HG02840 (cell line): Measurements from ENCODE around the gene ERGIC1.
A peak's percentile ranks its signal among the peaks of the same experiment; 100 is the strongest.
"Not testable (repeated sequence)": the region's sequence is repeated elsewhere in the genome, so short reads cannot be mapped to it uniquely, and the experiment has no call there.

Experiments
- ATAC-seq: cut with Tn5 transposase; IDR thresholded peaks from one replicate; pipeline ENCODE4 v1.9.1; 2021; ENCODE audit warnings: mild to moderate bottlenecking, moderate library complexity, moderate number of reproducible peaks; ENCODE audit not compliant: unreplicated experiment, low FRiP score

Gene ERGIC1

DNA sequence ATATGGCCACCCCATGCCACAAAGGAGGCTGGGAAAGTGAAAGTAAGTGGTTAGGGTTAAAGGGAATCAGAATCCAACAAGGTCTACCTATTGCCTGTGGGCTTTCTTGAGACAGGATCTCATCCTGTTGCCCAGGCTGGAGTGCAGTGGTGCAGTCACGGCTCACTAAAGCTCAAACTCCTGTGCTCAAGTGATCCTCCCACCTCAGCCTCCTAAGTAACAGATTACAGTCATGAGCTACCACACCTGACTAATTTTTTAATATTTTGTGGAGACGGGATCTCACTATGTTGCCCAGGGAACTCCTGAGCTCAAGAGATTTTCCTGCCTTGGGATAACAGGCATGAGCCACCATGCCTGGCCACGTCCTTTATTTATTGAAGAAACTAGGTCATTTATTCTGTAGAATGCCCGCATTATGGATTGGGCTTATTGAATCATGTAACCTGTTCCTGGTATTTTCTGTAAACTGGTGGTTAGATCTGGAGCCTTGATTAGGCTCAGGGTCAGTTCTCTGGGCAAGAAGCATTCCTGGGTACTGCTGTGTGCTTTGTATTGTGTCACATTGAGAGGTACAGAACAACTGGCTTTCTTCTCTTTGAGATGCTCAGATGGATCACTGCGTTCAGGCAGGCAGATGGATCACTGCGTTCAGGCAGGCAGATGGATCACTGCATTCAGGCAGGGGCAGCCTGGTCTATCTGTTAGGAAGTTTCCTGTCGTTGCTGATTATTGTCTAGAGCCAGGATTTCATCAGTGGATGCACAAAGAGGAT is 41.6 kb downstream of the ERGIC1 start:
- no peak for ATAC-seq

DNA sequence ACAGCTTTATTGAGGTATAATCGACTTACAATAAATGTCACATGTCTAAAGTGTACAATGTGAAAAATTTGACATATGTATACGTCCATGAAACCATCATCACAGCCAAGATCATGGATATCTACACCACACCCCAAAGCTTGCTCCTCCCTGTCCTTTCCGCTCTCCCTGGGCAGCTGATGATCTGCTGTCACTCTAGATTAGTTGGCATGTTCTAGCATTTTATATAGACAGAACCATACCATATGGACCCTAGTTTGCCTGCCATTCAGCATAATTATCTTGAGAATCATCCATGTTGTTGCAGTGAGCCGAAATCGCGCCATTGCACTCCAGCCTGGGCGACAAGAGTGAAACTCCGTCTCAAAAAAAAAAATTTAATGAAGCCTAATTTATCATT is 42.5 kb downstream of the ERGIC1 start:
- ATAC-seq: no peak

DNA sequence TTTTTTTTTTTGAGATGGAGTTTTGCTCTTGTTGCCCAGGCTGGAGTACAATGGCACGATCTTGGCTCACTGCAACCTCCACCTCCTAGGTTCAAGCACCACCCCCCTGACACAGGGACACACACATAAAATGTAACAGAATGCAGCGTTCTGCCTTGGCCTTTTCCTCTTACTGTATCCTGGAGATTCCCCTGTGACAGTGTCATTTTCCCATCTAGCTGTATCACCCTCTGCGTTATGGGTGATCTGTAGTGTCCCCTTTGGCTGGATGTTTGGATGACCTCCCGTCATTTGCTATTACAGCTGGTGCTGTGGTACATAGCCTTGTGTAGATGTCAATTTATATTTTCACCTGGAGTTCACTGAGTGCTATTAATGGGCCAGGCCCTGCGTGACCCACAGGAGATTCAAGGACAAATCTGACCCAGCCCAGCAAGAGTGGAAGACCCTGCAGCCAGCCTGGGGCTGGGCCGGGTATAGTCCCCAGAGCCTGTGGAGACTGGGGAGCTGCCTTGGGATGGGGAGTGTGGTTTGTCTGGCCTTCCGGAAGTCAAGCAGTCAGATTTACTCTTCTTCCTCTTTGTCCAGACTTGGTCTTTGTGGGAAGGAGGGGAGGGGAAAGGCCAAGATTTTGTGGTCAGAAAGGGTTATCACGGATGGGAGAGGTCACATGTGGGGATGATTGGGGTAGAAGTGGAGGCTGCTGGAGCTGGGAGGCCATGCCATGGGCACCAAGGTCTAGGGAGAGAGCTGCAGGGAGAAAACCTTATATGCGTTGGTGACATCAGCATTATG is 43.6 kb downstream of the ERGIC1 start:
- ATAC-seq: no peak

DNA sequence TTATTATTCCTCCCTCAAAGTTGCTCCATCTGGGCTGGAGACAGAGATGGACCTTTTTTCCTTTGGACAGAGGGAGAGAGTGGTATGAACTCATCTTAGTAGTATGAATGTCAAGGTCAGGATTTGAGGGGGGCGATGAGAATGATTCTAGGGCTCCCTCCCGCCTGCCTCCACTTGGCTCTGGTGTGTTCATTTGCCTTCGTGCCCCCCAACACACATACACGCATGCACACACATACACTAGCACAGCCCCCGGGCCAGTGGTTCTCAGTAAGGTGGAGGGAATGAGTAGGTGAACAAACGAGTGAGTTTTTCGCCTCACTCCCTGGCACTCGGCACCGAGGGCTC is 44.5 kb downstream of the ERGIC1 start:
- no peak for ATAC-seq

DNA sequence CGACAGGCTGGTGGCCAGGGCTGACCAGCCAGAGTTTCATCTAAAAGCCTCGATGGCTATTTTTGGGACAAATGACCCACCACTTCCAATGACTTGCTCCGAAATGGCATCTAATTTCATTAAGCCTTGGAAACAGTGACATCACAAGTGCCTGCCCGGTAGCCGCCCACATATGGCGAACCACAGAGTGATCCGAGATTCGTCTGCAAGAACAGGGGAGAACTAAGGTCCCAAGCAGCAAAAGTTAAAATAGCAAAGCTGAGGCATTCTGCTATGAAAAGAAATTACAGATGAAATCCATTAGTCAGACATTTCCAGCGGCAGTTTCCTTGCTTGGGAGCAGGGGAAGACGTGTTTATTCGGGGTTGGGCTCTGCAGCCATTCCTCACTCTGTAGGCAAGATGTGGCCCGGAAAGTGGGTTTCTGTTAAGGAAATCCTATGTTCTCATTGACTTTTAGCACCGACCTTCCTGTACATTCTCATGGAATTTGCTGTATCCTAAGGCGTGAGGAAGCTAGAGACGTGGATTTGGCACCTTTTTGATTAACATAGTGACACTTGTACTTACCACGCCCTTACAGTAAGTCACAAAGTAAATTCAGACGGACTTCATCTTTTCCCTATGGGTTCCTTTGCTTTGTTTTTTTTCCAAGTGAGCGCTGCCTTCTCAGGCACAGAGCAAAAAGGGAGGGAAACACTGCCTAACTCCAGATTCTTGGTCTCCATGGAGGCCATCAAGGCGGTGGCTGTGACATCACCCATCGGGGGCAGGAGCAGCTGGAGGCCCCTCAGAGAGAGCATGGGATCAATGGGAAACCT is 45.1 kb downstream of the ERGIC1 start:
- ATAC-seq: no peak

DNA sequence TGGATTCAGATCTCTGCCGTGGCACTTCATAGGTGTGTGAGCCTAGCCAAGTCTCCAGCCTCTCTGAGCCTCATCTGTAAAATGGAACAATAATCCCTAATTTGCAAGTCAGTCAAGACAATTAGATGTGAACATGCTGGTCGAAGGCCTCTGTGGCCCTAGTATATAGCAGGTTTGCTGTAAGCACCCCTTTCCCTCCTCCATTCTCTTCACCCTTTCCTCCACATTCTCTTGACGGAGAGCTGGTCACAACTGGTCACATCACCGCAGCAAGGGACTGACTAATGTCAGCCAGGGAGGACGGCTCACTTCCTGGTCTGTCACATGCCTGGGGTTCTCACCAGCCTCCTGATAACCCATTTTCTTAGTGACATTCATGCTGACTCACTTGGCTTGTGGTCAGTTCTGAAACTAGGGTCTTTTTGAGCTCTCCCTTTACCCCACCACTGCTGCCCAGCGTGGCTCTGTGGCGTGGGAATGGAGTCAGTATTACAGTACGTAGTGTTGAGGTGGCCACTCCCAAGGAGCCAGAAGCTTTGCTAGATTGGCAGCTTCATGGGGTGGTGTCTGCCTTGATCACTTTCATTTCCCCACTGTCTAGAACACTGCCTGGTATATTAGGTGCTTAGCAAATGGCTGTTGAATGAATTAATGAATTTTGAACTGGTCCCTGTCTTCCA is 47.8 kb downstream of the ERGIC1 start:
- ATAC-seq: peak; percentile 53

DNA sequence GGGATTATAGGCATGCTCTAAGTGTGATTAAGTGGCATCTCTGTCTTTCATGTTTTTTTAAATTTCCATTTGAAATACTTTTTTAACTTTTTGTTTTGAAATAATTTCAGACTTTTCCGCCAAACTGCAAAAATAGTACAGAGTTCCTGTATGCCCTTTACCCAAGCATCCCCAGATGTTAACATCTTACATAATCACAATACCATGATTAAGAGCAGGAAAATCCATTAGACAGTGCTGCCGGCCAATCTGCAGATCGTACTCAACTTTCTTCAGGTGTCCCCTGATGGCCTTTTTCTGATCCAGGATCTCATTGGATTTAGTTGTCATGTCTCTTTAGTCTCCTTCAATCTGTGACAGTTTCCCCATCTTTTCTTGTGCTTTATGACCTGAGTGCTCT is 49.0 kb downstream of the ERGIC1 start:
- ATAC-seq: no peak

DNA sequence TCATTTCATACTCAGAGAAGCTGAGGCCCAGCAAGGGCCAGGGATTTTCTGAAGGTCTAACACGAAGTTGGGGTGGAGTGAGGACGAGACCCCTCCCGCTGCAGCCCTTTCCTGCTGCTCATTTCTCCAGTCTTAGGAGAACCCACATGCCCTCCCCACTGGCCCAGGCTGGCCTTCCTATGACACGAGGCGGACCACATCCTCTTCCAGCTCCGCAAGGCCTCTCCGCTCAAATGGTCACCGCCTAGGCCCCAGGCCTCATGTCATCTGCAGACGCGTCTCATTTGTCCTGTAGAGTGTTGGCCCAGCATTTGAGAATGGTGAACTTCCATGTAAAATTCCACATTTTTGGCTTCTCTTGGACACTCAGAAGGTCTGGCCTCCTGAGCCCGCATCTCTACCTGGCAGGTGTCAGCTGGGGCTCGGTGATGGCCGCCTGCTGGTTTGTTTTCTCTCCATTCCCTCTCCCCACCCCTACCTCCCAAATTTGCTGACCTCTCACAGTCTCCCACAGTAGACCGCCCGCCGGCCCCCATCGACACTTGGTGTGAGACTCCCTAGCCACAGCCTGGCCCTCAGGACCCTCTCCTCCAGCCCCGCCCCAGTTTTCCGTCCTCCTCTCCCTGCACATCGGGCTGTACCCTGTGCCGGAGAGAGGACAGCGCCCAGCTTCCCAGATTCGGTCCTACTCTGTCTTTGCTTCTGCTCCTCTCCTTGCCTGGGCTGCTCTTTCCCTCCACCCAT is 51.7 kb downstream of the ERGIC1 start:
- no peak for ATAC-seq

DNA sequence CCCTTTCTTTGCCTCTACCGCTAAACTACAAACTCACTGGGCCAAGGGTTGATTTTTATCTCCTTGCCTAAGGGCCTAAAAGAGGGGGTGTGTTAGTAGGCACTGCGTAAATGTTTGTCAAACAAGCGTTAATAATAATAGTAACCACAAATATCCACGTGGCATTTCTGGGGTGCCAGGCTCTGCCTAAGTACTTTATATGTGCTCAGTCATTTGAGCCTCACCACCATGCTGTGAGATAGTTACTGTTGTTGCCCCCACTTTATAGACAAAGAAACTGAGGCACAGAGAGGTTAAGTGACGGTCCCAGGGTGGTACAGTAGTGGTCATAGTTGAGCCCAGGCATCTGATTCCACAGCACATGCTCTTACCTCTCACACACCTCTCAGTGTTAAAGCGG is 52.4 kb downstream of the ERGIC1 start:
- no peak for ATAC-seq

DNA sequence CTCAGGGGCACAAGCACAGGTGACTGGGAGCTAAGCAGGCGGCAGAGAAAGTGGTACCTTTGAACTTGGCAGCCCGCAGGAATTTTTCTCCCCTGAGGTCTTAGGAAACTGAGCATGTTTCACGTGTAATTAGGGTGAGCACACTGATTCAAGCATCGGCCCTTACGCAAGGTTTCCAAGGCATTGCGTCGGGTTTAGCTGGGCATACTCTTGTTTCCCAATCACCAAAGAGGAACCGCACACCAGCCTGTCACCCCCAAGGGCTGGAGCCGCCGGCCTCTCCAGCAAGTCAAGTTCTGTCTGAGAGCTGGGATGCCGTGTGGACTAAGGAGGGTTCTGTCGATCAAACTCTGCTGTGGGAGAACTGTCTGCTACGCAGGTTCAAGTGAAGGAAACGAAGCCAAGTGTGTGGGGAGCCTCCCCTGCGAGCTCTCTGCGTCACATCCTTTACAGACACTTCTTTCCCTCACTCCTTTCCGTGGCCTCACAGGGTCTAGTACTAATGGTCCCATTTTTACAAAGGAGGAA is 53.0 kb downstream of the ERGIC1 start:
- no peak for ATAC-seq

DNA sequence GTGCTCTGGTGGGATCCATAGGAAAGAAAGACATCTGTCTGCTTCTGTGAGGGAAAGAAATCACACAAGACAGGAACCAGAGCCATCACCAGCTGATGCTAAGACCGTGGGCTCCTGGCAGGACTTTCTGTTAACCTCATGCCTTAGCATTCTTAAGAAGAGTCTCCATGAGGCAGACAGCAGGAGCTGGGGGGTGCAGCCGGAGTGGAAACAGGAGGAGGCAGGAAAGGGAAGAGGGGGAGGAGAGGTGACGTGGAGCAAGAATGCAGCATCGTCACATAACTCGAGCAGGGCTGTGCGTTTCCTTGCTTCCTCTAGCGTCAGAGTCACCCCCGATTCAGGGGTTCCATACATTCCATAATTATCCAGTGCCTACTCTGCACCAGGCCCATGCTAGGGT is 53.6 kb downstream of the ERGIC1 start:
- ATAC-seq: no peak

DNA sequence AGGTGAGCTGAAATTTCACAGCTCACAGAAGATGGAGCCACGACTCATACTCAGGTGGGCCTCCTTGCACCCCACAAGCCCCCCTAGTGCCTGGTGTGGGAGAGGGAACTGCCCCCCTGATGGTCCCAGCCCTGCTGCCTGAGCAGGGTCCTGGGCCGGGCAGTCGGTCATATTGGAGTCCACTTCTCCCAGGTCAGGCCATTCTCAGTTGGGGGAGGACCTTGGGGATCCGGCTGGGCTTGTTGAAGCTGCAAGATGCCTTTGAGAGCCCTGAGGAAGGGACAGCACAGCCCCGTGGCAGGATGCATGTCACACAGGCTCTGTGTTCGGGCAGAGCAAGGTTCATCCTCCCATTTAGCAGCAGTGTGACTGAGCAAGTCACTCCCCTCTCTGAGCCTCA is 56.6 kb downstream of the ERGIC1 start:
- no peak for ATAC-seq

DNA sequence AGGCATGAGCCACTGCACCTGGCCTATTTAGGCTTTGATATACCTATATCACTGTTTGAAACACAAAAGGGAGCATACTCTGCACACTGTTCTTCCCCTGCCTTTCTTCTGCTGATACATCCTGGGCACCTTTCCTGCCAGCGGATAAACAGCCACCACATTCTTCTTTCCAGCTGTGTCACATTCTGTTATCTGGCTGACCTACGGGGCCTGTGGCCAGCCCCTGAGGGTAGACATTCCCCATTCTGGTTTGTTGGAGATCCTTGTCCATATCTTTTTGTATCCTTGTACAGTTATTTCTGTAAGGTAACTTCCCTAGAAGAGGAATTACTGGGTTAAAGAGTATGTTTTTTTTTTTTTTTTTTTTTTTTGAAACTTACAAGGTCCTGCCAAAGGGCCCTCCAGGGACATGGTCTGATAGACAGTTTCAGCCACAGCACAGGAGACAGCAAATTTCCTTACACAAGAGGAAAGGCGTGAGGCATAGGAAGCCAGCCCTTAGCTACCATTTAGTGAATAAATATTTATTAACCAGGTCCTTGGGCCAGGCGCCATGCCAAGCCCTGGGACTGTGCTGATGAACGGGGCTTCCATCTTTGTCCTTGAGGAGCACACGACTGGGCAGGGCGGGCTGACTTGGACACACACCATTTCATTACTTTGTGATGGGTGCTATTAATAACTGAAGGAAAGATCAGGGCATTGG is 57.8 kb downstream of the ERGIC1 start:
- ATAC-seq: no peak

DNA sequence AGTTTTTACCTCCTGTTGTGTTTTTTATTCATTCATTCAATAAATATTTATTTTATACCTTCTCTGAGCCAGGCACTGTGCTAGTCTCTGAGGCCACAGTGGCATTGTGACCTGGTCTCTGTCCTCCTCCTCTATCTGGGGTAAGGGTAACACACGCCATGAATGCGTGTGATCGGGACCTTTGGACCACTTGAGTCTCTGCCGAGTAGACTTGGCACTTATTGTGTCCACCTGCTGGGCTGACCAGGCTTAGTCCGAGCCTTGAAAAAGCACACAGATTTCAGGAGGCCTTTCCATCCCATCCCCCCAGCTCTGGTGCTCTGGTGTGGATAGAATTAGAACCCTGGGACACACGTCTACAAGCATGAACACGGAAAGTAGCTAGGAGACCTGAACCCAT is 58.7 kb downstream of the ERGIC1 start:
- no peak for ATAC-seq

DNA sequence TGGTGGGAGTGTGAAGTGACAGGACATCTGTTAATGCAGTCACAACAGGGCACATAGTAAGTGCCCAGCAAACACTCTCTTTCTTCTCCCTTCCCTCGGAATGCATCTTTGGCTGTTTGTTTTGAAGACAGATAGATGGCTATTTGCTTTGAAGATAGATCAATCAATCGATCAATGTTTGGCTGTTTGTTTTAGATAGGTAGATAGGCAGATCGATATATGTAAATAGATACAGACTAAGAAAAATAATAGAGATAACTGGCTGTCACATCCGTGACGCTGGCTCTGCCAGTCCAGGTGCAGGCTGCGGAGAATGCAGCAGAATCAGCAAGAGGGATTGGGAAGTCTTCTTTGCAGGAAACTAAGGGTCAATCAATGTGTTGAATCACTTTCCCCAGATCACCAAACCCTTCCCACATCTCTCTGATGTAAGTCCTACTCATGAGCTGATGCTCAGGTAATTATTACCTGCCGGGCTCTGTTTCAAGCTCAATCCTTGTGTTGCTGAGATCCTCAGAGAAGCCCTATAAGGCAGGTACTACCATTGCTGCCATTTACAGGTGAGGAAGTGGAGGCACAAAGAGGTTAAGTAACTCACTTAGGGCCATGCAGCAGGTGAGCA is 60.8 kb downstream of the ERGIC1 start:
- ATAC-seq: no peak

DNA sequence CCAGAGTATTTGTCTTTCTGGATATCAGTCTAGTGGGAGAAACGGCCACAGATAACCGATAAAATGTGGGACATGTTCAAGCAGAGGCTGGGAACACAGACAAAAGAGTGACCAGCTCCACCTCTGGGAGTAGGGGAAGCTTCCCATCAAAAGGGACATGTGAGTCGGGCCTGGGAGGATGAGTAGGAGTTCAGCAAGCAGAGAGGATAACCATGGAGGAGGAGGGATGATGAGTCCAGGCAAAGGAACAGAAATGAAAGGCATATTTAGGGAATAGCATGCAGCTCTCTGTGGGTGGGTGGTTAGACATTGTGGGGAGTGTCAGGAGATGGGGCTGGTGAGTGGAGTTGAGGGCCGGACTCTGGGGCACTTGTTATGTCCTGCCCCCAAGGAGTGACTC is 61.5 kb downstream of the ERGIC1 start:
- ATAC-seq: no peak

DNA sequence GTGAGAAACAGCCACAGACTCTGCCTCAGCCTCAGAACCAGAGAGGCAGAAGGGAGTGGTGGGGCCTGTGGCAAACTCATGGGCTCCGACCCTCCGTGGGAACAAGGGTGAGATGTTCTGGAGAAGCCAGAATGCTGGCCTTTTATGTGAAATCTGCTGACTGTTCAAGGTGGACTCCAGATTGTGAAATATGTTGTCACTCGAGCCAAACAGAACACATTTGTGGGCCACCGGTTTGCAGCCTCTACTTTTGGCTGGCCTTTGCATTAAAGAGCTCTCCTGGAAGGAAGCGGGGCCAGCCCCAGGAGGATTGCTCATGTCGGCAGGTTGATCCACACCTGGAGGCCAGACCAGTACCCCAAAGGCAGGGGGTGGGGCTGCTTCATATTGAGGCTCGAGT is 62.4 kb downstream of the ERGIC1 start:
- ATAC-seq: no peak

DNA sequence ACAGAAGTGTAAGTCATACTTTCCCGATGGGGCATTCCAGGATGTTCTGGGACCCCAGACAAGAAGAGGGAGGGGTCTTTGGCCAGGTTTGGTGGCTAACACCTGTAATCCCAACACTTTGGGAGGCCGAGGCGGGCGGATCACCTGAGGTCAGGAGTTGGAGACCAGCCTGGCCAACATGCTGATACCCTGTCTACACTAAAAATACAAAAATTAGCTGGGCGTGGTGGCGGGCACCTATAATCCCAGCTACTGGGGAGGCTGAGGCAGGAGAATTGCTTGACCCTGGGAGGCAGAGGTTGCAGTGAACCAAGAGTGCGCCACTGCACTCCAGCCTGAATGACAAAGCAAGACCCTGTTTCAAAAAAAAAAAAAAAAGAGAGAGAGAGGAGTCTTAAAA is 63.0 kb downstream of the ERGIC1 start:
- not testable (repeated sequence) for ATAC-seq
